ENCODE measurements around the gene ATG101.
"Not testable (repeated sequence)": the region's sequence is repeated elsewhere in the genome, so short reads cannot be mapped to it uniquely, and the experiment has no call there.

DNA sequence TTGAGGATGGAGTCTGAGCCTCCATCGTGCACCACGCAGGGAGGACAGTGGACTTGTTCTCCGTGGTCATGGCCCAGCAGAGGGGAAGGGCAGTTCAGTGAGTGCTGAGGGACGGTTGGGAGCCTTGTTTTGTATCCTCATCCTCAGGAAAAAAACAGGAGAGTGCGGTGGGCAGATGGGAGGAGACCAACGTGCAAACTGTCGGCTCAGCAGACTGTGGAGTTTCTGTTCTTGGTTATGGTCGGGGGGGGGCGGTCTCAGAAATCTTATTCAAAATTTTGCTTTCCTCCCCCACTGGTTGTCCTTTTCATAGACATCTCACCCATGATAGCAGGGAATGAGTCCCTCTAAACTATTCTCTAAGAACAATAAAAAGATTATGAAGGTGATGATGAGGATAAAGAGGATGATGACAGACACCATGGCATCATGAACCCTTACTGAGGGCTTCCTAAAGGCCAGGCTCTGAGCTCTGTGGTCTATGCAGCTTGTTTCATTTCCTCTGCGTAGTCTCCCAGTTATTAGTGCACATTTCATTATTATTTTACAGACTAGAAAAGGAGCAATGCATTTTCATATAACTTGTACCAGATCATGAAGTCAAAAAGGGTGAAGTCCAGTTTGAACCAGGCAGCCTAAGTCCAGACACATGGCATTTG lies 34.8 kb downstream of the ATG101 start:
- not testable (repeated sequence) for TF ChIP-seq EZH2 (IDR thresholded peaks at IDR 0.05); POLR2AphosphoS5 (IDR thresholded peaks at IDR 0.05; ENCODE audit: borderline replicate concordance, low read depth, low read length); FOXP2 (optimal IDR thresholded peaks at IDR 0.05; ENCODE audit: control extremely low read depth, extremely low read length, insufficient read depth)
